Stomach (tissue), 9 donors: Measurements from ENCODE around the gene TALDO1. TPM values are rescaled to one million over a fixed set of nuclear protein-coding genes. Genes with fewer than 3 reads are reported as not detected.

Experiments used
- DNase-seq, 2 donors: peaks; one replicate each; pipeline versions ENCODE4 v3.0.0 to v3.0.0-alpha.2; 2013 to 2019
- H3K27ac ChIP-seq, 5 donors: fragments of 200-600 bp in 4 of 5; sonication (generic) in 4 of 5; one replicate each; pipeline ENCODE4 v1.5.1; 2013 to 2019; ENCODE audit warnings: mild to moderate bottlenecking in 1 of 5, moderate library complexity in 1 of 5
- H3K27me3 ChIP-seq, 3 donors: fragments of 200-600 bp; sonication (generic); one replicate each; pipeline ENCODE4 v1.5.1; 2017 to 2019; ENCODE audit warnings: mixed run types in 1 of 3
- H3K36me3 ChIP-seq, 4 donors: fragments of 200-600 bp; sonication (generic); 1 replicate in 3 of 4; 2 replicates in 1 of 4; pipeline ENCODE4 v1.5.1; 2016 to 2019
- H3K4me1 ChIP-seq, 4 donors: fragments of 200-600 bp; sonication (generic); one replicate each; pipeline ENCODE4 v1.5.1; 2016 to 2019
- H3K4me3 ChIP-seq, 4 donors: fragments of 200-600 bp; sonication (generic) in 3 of 4; one replicate each; pipeline ENCODE4 v1.5.1; 2016 to 2019; ENCODE audit warnings: mild to moderate bottlenecking in 1 of 4
- H3K9me3 ChIP-seq, 4 donors: fragments of 200-600 bp; sonication (generic); one replicate each; pipeline ENCODE4 v1.5.1; 2016 to 2019
- CTCF ChIP-seq, 7 experiments: fragments of 450-650 bp in 4 of 7; fragments of 200-600 bp in 3 of 7; sonication (generic) in 3 of 7; IDR thresholded peaks; one replicate each; pipeline ENCODE4 v1.5.1; 2016 to 2019; ENCODE audit warnings: antibody characterized with exemption in 7 of 7, control low read depth in 2 of 7, mild to moderate bottlenecking in 1 of 7
- EP300 ChIP-seq: sonication (generic); formaldehyde crosslinking; IDR thresholded peaks from one replicate; pipeline ENCODE4 v1.6.1; 2017; ENCODE audit warnings: antibody characterized with exemption
- POLR2A ChIP-seq, 4 donors: fragments of 450-650 bp; IDR thresholded peaks; one replicate each; pipeline ENCODE4 v1.6.1; 2016; ENCODE audit warnings: antibody characterized with exemption in 4 of 4, control low read depth in 2 of 4, mild to moderate bottlenecking in 1 of 4, moderate library complexity in 1 of 4
- POLR2AphosphoS5 ChIP-seq, 3 donors: sonication (generic); formaldehyde crosslinking; IDR thresholded peaks; one replicate each; pipeline ENCODE4 v1.6.1; 2016; ENCODE audit warnings: antibody characterized with exemption in 3 of 3
- whole genome bisulfite sequencing, 5 donors: extraction: QIAGEN DNeasy Blood & Tissue Kit in 3 of 5; methylation state at CpG; one replicate each; pipeline versions ENCODE4 v1.1.5 to v1.1.7; 2013 to 2018; 5-methylcytosine and 5-hydroxymethylcytosine counted together
- intact Hi-C: fragments of 100-400 bp; cut with DNase I; formaldehyde crosslinking; loops from one replicate; pipeline ENCODE4 v1.15.1; 2023; ENCODE audit warnings: low total_unique reads
- polyA plus RNA-seq, 3 donors: library from polyadenylated mRNA; stranded (reverse); fragments of 200-250 nt; gene quantifications; one replicate each; pipeline ENCODE4 v1.2.3, GENCODE V29; 2013
- small RNA-seq, 4 donors: library from RNA; depleted of rRNA; stranded (forward); fragments of <200 nt; gene quantifications; one replicate each; pipeline ENCODE3, GENCODE V24; 2016
- total RNA-seq, 5 donors: library from RNA; depleted of rRNA; stranded (reverse); fragments of >200 nt; gene quantifications; one replicate each; pipeline versions ENCODE4 v1.1.0 to v1.2.3, GENCODE V29; 2014 to 2016
- donor health status: healthy with polysubstance abuse.
- donor health status: Bipolar disorder and iron deficiency.
- donor health status: healthy.

The TALDO1 gene
- total and polyA plus RNA-seq, 8 donors: 85.9 to 258 (median 180) TPM

- Histone ChIP-seq H3K27me3 (no peaks in the 10 kb centered on the region), H3K4me3 (peak overlapping the region in 2 of 4 donors; percentile 83 to 98), H3K4me1 (peaks cover 23 to 40% (median 35%) of the 10 kb centered on the region in 4 donors), H3K9me3 (no peaks in the 10 kb centered on the region), H3K36me3 (peaks cover 23 to 48% (median 42%) of the 10 kb centered on the region in 4 donors), H3K27ac (peak overlapping the region in 4 of 5 donors; percentile 7 to 98 (median 98))
- DNase-seq: no peak
- 41 to 55% (median 47%) methylated on average over 7 to 14 of the region's 14 CpGs for WGBS, 5 donors
- intact Hi-C loops: no loop called here
- TF ChIP-seq POLR2AphosphoS5 (IDR thresholded peaks at IDR 0.05): no peak
- TF ChIP-seq EP300: no peak
- no peak for TF ChIP-seq POLR2A (IDR thresholded peaks at IDR 0.05)
- no peak for TF ChIP-seq CTCF (IDR thresholded peaks at IDR 0.05)
These were observed 64.4 kb downstream of the TALDO1 start for GRCh38 chr11:811446-812245.

GRCh38 chr11:812390-812789 lies 65.1 kb downstream of the TALDO1 start:
- H3K4me3 ChIP-seq: no peak overlapping the region
- no peaks in the 10 kb centered on the region for H3K9me3 ChIP-seq
- H3K36me3 ChIP-seq: peaks cover 23 to 48% (median 42%) of the 10 kb centered on the region in 4 donors
- TF ChIP-seq CTCF (IDR thresholded peaks at IDR 0.05) (no peak), EP300 (no peak), POLR2AphosphoS5 (IDR thresholded peaks at IDR 0.05) (no peak), POLR2A (IDR thresholded peaks at IDR 0.05) (no peak)
- peaks cover 23 to 37% (median 35%) of the 10 kb centered on the region in 4 donors for H3K4me1 ChIP-seq
- DNase-seq: no peak
- WGBS, 5 donors: 78 to 90% (median 85%) methylated on average over 3 of the region's 3 CpGs
- peak overlapping the region in 2 of 5 donors; percentile 98 for H3K27ac ChIP-seq
- intact Hi-C loops: no loop called here
- no peaks in the 10 kb centered on the region for H3K27me3 ChIP-seq

- Histone ChIP-seq H3K4me3 (no peak overlapping the region), H3K27me3 (no peaks in the 10 kb centered on the region), H3K9me3 (no peaks in the 10 kb centered on the region), H3K27ac (no peak overlapping the region), H3K36me3 (peaks cover 23 to 48% (median 42%) of the 10 kb centered on the region in 4 donors), H3K4me1 (peaks cover 23 to 34% (median 31%) of the 10 kb centered on the region in 4 donors)
- intact Hi-C loops: no loop called here
- WGBS, 5 donors: 87 to 94% (median 90%) methylated on average over 6 of the region's 6 CpGs
- DNase-seq: no peak
- TF ChIP-seq POLR2AphosphoS5 (IDR thresholded peaks at IDR 0.05) (no peak), EP300 (no peak), CTCF (IDR thresholded peaks at IDR 0.05) (no peak), POLR2A (IDR thresholded peaks at IDR 0.05) (no peak)
These were observed 65.8 kb downstream of the TALDO1 start for GRCh38 chr11:813072-813455.

- Histone ChIP-seq H3K4me1 (peaks cover 21 to 33% (median 30%) of the 10 kb centered on the region in 4 donors), H3K9me3 (no peaks in the 10 kb centered on the region), H3K27ac (no peak overlapping the region), H3K27me3 (no peaks in the 10 kb centered on the region), H3K4me3 (no peak overlapping the region), H3K36me3 (peaks cover 23 to 48% (median 42%) of the 10 kb centered on the region in 4 donors)
- TF ChIP-seq EP300: no peak
- TF ChIP-seq POLR2A (IDR thresholded peaks at IDR 0.05): no peak
- TF ChIP-seq POLR2AphosphoS5 (IDR thresholded peaks at IDR 0.05): no peak
- TF ChIP-seq CTCF (IDR thresholded peaks at IDR 0.05): no peak
- WGBS, 5 donors: 74 to 90% (median 89%) methylated on average over 8 to 9 of the region's 9 CpGs
- DNase-seq: no peak
- intact Hi-C loops: no loop called here
These were observed 66.3 kb downstream of the TALDO1 start for GRCh38 chr11:813456-814096.

Small RNA genes within 50 kb of the gene (small RNA-seq; reads per million reads assigned to genes)
- 0 reads per million in 4 donors for gene SNORA52

Other genes with a start within 250 kb of the TALDO1 start
- 100 to 1,000 TPM in 4 of 5 donors, 10 to 100 TPM in 1; 61.3 to 260 (median 137) TPM for gene RNH1, start 240.2 kb upstream of the TALDO1 start, total RNA-seq
- 100 to 1,000 TPM in 2 of 3 donors, 10 to 100 TPM in 1; 95.3 to 149 (median 106) TPM for gene RNH1, start 240.2 kb upstream of the TALDO1 start, polyA plus RNA-seq
- 10 to 100 TPM; 14.2 to 87.5 (median 21.6) TPM for gene HRAS, start 211.9 kb upstream of the TALDO1 start, total RNA-seq
- gene HRAS, start 211.9 kb upstream of the TALDO1 start, polyA plus RNA-seq: 100 to 1,000 TPM; 108 to 181 (median 131) TPM
- gene LRRC56, start 209.9 kb upstream of the TALDO1 start, total RNA-seq: 1 to 10 TPM in 3 of 5 donors, under 1 TPM in 1, not detected in 1; 0.18 to 8.1 (median 3.3) TPM
- 1 to 10 TPM; 2.1 to 2.9 (median 2.9) TPM for gene LRRC56, start 209.9 kb upstream of the TALDO1 start, polyA plus RNA-seq
- gene LMNTD2, start 186.7 kb upstream of the TALDO1 start, total RNA-seq: 10 to 100 TPM in 3 of 5 donors, 1 to 10 TPM in 1, under 1 TPM in 1; 0.55 to 92.7 (median 12.8) TPM
- 1 to 10 TPM; 6.3 to 9.2 (median 7.2) TPM for gene LMNTD2, start 186.7 kb upstream of the TALDO1 start, polyA plus RNA-seq
- 100 to 1,000 TPM in 2 of 5 donors, 10 to 100 TPM in 3; 16.7 to 330 (median 86.6) TPM for gene RASSF7, start 186.5 kb upstream of the TALDO1 start, total RNA-seq
- gene RASSF7, start 186.5 kb upstream of the TALDO1 start, polyA plus RNA-seq: 100 to 1,000 TPM in 2 of 3 donors, 10 to 100 TPM in 1; 73.0 to 121 (median 103) TPM
- 10 to 100 TPM; 17.5 to 60.8 (median 29.9) TPM for gene PHRF1, start 171.0 kb upstream of the TALDO1 start, total RNA-seq
- 10 to 100 TPM in 1 of 3 donors, 1 to 10 TPM in 2; 7.9 to 14.8 (median 9.4) TPM for gene PHRF1, start 171.0 kb upstream of the TALDO1 start, polyA plus RNA-seq
- gene IRF7, start 131.5 kb upstream of the TALDO1 start, total RNA-seq: 10 to 100 TPM in 4 of 5 donors, 1 to 10 TPM in 1; 5.7 to 49.1 (median 22.5) TPM
- gene IRF7, start 131.5 kb upstream of the TALDO1 start, polyA plus RNA-seq: 10 to 100 TPM; 33.0 to 43.8 (median 40.8) TPM
- 10 to 100 TPM in 1 of 5 donors, 1 to 10 TPM in 4; 2.7 to 92.1 (median 5.5) TPM for gene CDHR5, start 122.5 kb upstream of the TALDO1 start, total RNA-seq
- 1 to 10 TPM in 1 of 3 donors, under 1 TPM in 2; 0.38 to 2.2 (median 0.92) TPM for gene CDHR5, start 122.5 kb upstream of the TALDO1 start, polyA plus RNA-seq
- gene SCT, start 120.3 kb upstream of the TALDO1 start, total RNA-seq: 1 to 10 TPM in 1 of 5 donors, not detected in 4; 3.1 TPM
- under 1 TPM in 1 of 3 donors, not detected in 2; 0.95 TPM for gene SCT, start 120.3 kb upstream of the TALDO1 start, polyA plus RNA-seq
- gene DRD4, start 110.2 kb upstream of the TALDO1 start, total RNA-seq: not detected
- gene DRD4, start 110.2 kb upstream of the TALDO1 start, polyA plus RNA-seq: 1 to 10 TPM in 1 of 3 donors, under 1 TPM in 2; 0.19 to 1.7 (median 0.50) TPM
- 100 to 1,000 TPM in 1 of 5 donors, 10 to 100 TPM in 4; 12.3 to 111 (median 29.4) TPM for gene DEAF1, start 52.2 kb upstream of the TALDO1 start, total RNA-seq
- gene DEAF1, start 52.2 kb upstream of the TALDO1 start, polyA plus RNA-seq: 10 to 100 TPM; 41.4 to 51.8 (median 45.1) TPM
- 10 to 100 TPM in 4 of 5 donors, 1 to 10 TPM in 1; 4.9 to 46.5 (median 21.5) TPM for gene TMEM80, start 51.6 kb upstream of the TALDO1 start, total RNA-seq
- gene TMEM80, start 51.6 kb upstream of the TALDO1 start, polyA plus RNA-seq: 10 to 100 TPM in 2 of 3 donors, 1 to 10 TPM in 1; 9.0 to 30.8 (median 18.1) TPM
- gene EPS8L2, start 41.2 kb upstream of the TALDO1 start, total RNA-seq: 100 to 1,000 TPM in 4 of 5 donors, 10 to 100 TPM in 1; 45.0 to 617 (median 306) TPM
- gene EPS8L2, start 41.2 kb upstream of the TALDO1 start, polyA plus RNA-seq: 100 to 1,000 TPM in 1 of 3 donors, 10 to 100 TPM in 2; 91.5 to 190 (median 96.2) TPM
- 10 to 100 TPM in 4 of 5 donors, 1 to 10 TPM in 1; 9.9 to 68.1 (median 13.4) TPM for gene GATD1, start 30.0 kb downstream of the TALDO1 start, total RNA-seq
- gene GATD1, start 30.0 kb downstream of the TALDO1 start, polyA plus RNA-seq: 10 to 100 TPM; 21.0 to 63.2 (median 24.7) TPM
- gene CEND1, start 42.6 kb downstream of the TALDO1 start, total RNA-seq: not detected
- gene CEND1, start 42.6 kb downstream of the TALDO1 start, polyA plus RNA-seq: under 1 TPM in 1 of 3 donors, not detected in 2; 0.23 TPM
- 1 to 10 TPM in 4 of 5 donors, not detected in 1; 5.5 to 9.8 (median 7.4) TPM for gene SLC25A22, start 50.8 kb downstream of the TALDO1 start, total RNA-seq
- gene SLC25A22, start 50.8 kb downstream of the TALDO1 start, polyA plus RNA-seq: 10 to 100 TPM; 10.1 to 11.9 (median 11.8) TPM
- gene PIDD1, start 57.8 kb downstream of the TALDO1 start, total RNA-seq: 100 to 1,000 TPM in 1 of 5 donors, 10 to 100 TPM in 3, 1 to 10 TPM in 1; 5.9 to 503 (median 57.1) TPM
- 10 to 100 TPM; 20.5 to 25.6 (median 25.5) TPM for gene PIDD1, start 57.8 kb downstream of the TALDO1 start, polyA plus RNA-seq
- gene RPLP2, start 62.5 kb downstream of the TALDO1 start, total RNA-seq: 1,000 to 10,000 TPM in 1 of 5 donors, 100 to 1,000 TPM in 4; 360 to 5,956 (median 454) TPM
- 1,000 to 10,000 TPM; 1,397 to 2,170 (median 1,669) TPM for gene RPLP2, start 62.5 kb downstream of the TALDO1 start, polyA plus RNA-seq
- 100 to 1,000 TPM in 3 of 5 donors, 10 to 100 TPM in 2; 33.4 to 385 (median 139) TPM for gene PNPLA2, start 71.5 kb downstream of the TALDO1 start, total RNA-seq
- gene PNPLA2, start 71.5 kb downstream of the TALDO1 start, polyA plus RNA-seq: 10 to 100 TPM; 41.7 to 85.1 (median 77.8) TPM
- gene CRACR2B, start 80.5 kb downstream of the TALDO1 start, total RNA-seq: 100 to 1,000 TPM in 4 of 5 donors, 10 to 100 TPM in 1; 12.7 to 556 (median 165) TPM
- gene CRACR2B, start 80.5 kb downstream of the TALDO1 start, polyA plus RNA-seq: 100 to 1,000 TPM; 105 to 133 (median 119) TPM
- 100 to 1,000 TPM; 103 to 293 (median 157) TPM for gene CD151, start 85.5 kb downstream of the TALDO1 start, total RNA-seq
- 100 to 1,000 TPM in 2 of 3 donors, 10 to 100 TPM in 1; 66.7 to 262 (median 206) TPM for gene CD151, start 85.5 kb downstream of the TALDO1 start, polyA plus RNA-seq
- gene POLR2L, start 95.1 kb downstream of the TALDO1 start, total RNA-seq: 100 to 1,000 TPM in 1 of 5 donors, 10 to 100 TPM in 4; 13.8 to 407 (median 63.4) TPM
- 100 to 1,000 TPM; 130 to 160 (median 152) TPM for gene POLR2L, start 95.1 kb downstream of the TALDO1 start, polyA plus RNA-seq
- gene TSPAN4, start 95.4 kb downstream of the TALDO1 start, total RNA-seq: 100 to 1,000 TPM in 1 of 5 donors, 10 to 100 TPM in 4; 20.5 to 116 (median 29.7) TPM
- gene TSPAN4, start 95.4 kb downstream of the TALDO1 start, polyA plus RNA-seq: 10 to 100 TPM; 10.5 to 29.8 (median 26.4) TPM
- gene CHID1, start 163.3 kb downstream of the TALDO1 start, total RNA-seq: 100 to 1,000 TPM in 1 of 5 donors, 10 to 100 TPM in 4; 35.4 to 121 (median 78.6) TPM
- gene CHID1, start 163.3 kb downstream of the TALDO1 start, polyA plus RNA-seq: 10 to 100 TPM; 40.9 to 46.4 (median 42.3) TPM
- gene AP2A2, start 178.4 kb downstream of the TALDO1 start, total RNA-seq: 100 to 1,000 TPM in 2 of 5 donors, 10 to 100 TPM in 3; 30.3 to 350 (median 64.5) TPM
- 10 to 100 TPM; 15.0 to 19.1 (median 18.1) TPM for gene AP2A2, start 178.4 kb downstream of the TALDO1 start, polyA plus RNA-seq